Stimulated activated CD4-positive, alpha-beta T cell treated with anti-CD3 and anti-CD28 coated beads, Interleukin-2, amount 100 ng/mL, for 48 hours (primary cell): ENCODE measurements around the gene CNTNAP2.

Experiments
- DNase-seq, 2 donors: peaks; one replicate each; pipeline ENCODE4 v3.0.0-alpha.2; 2020

CNTNAP2 gene

GRCh38 chr7:147428075-147428474 is 1311.5 kb downstream of the CNTNAP2 start:
- no peak for DNase-seq

- no peak for DNase-seq
Measured at GRCh38 chr7:147429961-147430360, 1313.4 kb downstream of the CNTNAP2 start.

GRCh38 chr7:147432079-147432478 is 1315.5 kb downstream of the CNTNAP2 start:
- no peak for DNase-seq

GRCh38 chr7:147432576-147432975 is 1316.0 kb downstream of the CNTNAP2 start:
- no peak for DNase-seq

- no peak for DNase-seq
Measured at GRCh38 chr7:147436718-147437117, 1320.1 kb downstream of the CNTNAP2 start.

- no peak for DNase-seq
Measured at GRCh38 chr7:147438216-147438615, 1321.6 kb downstream of the CNTNAP2 start.

GRCh38 chr7:147443942-147444341 is 1327.3 kb downstream of the CNTNAP2 start:
- DNase-seq, result no peak

GRCh38 chr7:147452816-147453215 is 1336.2 kb downstream of the CNTNAP2 start:
- DNase-seq, result no peak

- DNase-seq, result no peak
Measured at GRCh38 chr7:147465223-147465622, 1348.6 kb downstream of the CNTNAP2 start.

GRCh38 chr7:147472556-147472955 is 1356.0 kb downstream of the CNTNAP2 start:
- DNase-seq, result no peak

- no peak for DNase-seq
Measured at GRCh38 chr7:147474862-147475261, 1358.3 kb downstream of the CNTNAP2 start.

GRCh38 chr7:147477526-147477925 is 1360.9 kb downstream of the CNTNAP2 start:
- no peak for DNase-seq

GRCh38 chr7:147478796-147479195 is 1362.2 kb downstream of the CNTNAP2 start:
- no peak for DNase-seq

- no peak for DNase-seq
Measured at GRCh38 chr7:147483634-147484292, 1367.2 kb downstream of the CNTNAP2 start.

GRCh38 chr7:147485660-147486210 is 1369.1 kb downstream of the CNTNAP2 start:
- no peak for DNase-seq

- DNase-seq, result no peak
Measured at GRCh38 chr7:147492606-147493005, 1376.0 kb downstream of the CNTNAP2 start.

- no peak for DNase-seq
Measured at GRCh38 chr7:147496209-147496608, 1379.6 kb downstream of the CNTNAP2 start.

GRCh38 chr7:147497246-147497645 is 1380.6 kb downstream of the CNTNAP2 start:
- DNase-seq, result no peak

GRCh38 chr7:147498081-147498480 is 1381.5 kb downstream of the CNTNAP2 start:
- DNase-seq, result no peak

GRCh38 chr7:147509035-147509501 is 1392.5 kb downstream of the CNTNAP2 start:
- DNase-seq, result no peak

GRCh38 chr7:147509541-147510200 is 1393.1 kb downstream of the CNTNAP2 start:
- no peak for DNase-seq

- no peak for DNase-seq
Measured at GRCh38 chr7:147510201-147510542, 1393.6 kb downstream of the CNTNAP2 start.

- DNase-seq, result no peak
Measured at GRCh38 chr7:147510923-147511322, 1394.3 kb downstream of the CNTNAP2 start.

- DNase-seq, result no peak
Measured at GRCh38 chr7:147513451-147513850, 1396.8 kb downstream of the CNTNAP2 start.
